ENCODE data around the gene KIF23.

The KIF23 gene

DNA sequence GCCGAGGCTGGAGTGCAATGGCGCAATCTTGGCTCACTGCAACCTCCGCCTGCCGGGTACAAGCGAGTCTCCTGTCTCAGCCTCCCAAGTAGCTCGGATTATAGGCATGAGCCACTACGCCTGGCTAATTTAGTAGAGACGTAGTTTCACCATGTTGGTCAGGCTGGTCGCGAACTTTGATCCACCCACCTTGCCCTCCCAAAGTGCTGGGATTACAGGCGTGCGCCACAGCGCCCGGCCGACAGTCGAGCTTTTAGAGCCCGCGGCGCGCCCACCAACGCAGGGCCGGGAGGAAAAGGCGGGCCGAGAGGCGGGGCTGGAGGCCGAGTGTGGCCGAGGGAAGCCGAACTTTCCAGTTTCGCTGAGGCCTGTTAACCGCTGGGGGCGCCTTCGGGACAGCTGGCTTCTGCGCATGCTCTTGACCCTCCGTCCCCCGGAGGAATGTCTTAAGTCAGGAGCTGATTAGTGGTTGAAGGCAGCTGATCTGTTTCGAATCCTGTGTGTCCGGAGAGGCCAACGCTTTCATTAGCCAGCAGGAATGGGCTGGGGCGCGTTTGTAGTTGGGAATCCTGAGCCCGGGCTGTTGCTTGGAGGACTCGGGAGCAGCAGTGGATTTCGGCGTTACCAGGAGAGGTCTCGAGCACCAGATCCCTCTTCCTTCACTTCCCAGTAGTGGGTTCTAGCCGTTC, 48.5 kb downstream of the KIF23 start:
- Histone ChIP-seq H3K36me3 (ENCODE audit: insufficient read depth) (no peaks in the 10 kb centered on the region), H3K27me3 (ENCODE audit: insufficient read depth, low read depth) (no peaks in the 10 kb centered on the region), H3K4me2 (peak overlapping the region; percentile 95), H3K4me3 (IDR thresholded peaks at IDR 0.05; ENCODE audit: insufficient read depth, low read depth, low read length) (no peak overlapping the region), H3K4me1 (ENCODE audit: low read depth, poor library complexity, severe bottlenecking) (peaks cover 26% of the 10 kb centered on the region), H3K79me2 (ENCODE audit: insufficient read depth, low read depth) (no peaks in the 10 kb centered on the region), H4K20me1 (ENCODE audit: insufficient read depth) (no peaks in the 10 kb centered on the region), H3K27ac (peak overlapping the region; percentile 31; the same call in 1 of the 2 replicates), H2AFZ (ENCODE audit: low read depth) (peak overlapping the region; percentile 92), H3K9ac (peak overlapping the region; percentile 62)
- TF ChIP-seq, protein P1, sequence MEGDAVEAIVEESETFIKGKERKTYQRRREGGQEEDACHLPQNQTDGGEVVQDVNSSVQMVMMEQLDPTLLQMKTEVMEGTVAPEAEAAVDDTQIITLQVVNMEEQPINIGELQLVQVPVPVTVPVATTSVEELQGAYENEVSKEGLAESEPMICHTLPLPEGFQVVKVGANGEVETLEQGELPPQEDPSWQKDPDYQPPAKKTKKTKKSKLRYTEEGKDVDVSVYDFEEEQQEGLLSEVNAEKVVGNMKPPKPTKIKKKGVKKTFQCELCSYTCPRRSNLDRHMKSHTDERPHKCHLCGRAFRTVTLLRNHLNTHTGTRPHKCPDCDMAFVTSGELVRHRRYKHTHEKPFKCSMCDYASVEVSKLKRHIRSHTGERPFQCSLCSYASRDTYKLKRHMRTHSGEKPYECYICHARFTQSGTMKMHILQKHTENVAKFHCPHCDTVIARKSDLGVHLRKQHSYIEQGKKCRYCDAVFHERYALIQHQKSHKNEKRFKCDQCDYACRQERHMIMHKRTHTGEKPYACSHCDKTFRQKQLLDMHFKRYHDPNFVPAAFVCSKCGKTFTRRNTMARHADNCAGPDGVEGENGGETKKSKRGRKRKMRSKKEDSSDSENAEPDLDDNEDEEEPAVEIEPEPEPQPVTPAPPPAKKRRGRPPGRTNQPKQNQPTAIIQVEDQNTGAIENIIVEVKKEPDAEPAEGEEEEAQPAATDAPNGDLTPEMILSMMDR (conservative IDR thresholded peaks at IDR 0.05; ENCODE audit: low read depth, low read length): peak; percentile 77

GRCh38 chr15:69463182-69463756, 49.1 kb downstream of the KIF23 start:
- H3K9ac ChIP-seq: peak overlapping the region; percentile 62
- no peaks in the 10 kb centered on the region for H3K36me3 ChIP-seq (ENCODE audit: insufficient read depth)
- H3K27ac ChIP-seq: peak overlapping the region; percentile 31; the same call in 1 of the 2 replicates
- no peaks in the 10 kb centered on the region for H3K79me2 ChIP-seq (ENCODE audit: insufficient read depth, low read depth)
- peak overlapping the region; percentile 95 for H3K4me2 ChIP-seq
- TF ChIP-seq, protein P1 (conservative IDR thresholded peaks at IDR 0.05; ENCODE audit: low read depth, low read length): no peak
- H3K27me3 ChIP-seq (ENCODE audit: insufficient read depth, low read depth): no peaks in the 10 kb centered on the region
- H2AFZ ChIP-seq (ENCODE audit: low read depth): peak overlapping the region; percentile 92
- H4K20me1 ChIP-seq (ENCODE audit: insufficient read depth): no peaks in the 10 kb centered on the region
- H3K4me3 ChIP-seq (IDR thresholded peaks at IDR 0.05; ENCODE audit: insufficient read depth, low read depth, low read length): no peak overlapping the region
- peaks cover 32% of the 10 kb centered on the region for H3K4me1 ChIP-seq (ENCODE audit: low read depth, poor library complexity, severe bottlenecking)

DNA sequence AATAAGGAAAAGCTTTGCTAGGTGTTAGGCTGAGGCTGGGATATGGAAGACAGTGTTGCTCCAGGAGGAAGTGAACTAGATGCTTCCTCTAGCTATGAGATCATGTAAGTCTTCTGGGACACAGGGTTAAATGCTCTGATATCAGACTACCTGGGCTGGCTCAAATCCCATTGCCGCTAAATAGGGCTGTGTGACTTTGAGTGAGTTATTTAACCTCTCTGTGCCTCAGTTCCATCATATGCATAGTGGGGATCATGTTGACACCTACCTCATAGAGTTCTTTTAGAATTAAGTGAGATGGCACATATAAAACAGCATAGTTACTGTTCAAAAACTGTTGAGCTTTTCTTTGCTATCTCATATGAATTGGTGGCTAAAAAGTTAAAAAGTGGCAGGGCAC, 51.1 kb downstream of the KIF23 start:
- H4K20me1 ChIP-seq (ENCODE audit: insufficient read depth): no peaks in the 10 kb centered on the region
- no peak overlapping the region for H3K27ac ChIP-seq
- no peaks in the 10 kb centered on the region for H3K36me3 ChIP-seq (ENCODE audit: insufficient read depth)
- H3K79me2 ChIP-seq (ENCODE audit: insufficient read depth, low read depth): no peaks in the 10 kb centered on the region
- H3K9ac ChIP-seq: no peak overlapping the region
- H2AFZ ChIP-seq (ENCODE audit: low read depth): no peak overlapping the region
- no peaks in the 10 kb centered on the region for H3K27me3 ChIP-seq (ENCODE audit: insufficient read depth, low read depth)
- peaks cover 47% of the 10 kb centered on the region for H3K4me1 ChIP-seq (ENCODE audit: low read depth, poor library complexity, severe bottlenecking)
- H3K4me2 ChIP-seq: no peak overlapping the region
- TF ChIP-seq, protein P1 (conservative IDR thresholded peaks at IDR 0.05; ENCODE audit: low read depth, low read length): no peak
- H3K4me3 ChIP-seq (IDR thresholded peaks at IDR 0.05; ENCODE audit: insufficient read depth, low read depth, low read length): no peak overlapping the region

GRCh38 chr15:69466733-69467132, 52.6 kb downstream of the KIF23 start:
- H3K4me3 ChIP-seq (IDR thresholded peaks at IDR 0.05; ENCODE audit: insufficient read depth, low read depth, low read length): no peak overlapping the region
- H4K20me1 ChIP-seq (ENCODE audit: insufficient read depth): no peaks in the 10 kb centered on the region
- H3K4me1 ChIP-seq (ENCODE audit: low read depth, poor library complexity, severe bottlenecking): peaks cover 47% of the 10 kb centered on the region
- no peak overlapping the region for H3K9ac ChIP-seq
- H3K4me2 ChIP-seq: no peak overlapping the region
- no peak overlapping the region for H3K27ac ChIP-seq
- TF ChIP-seq, protein P1 (conservative IDR thresholded peaks at IDR 0.05; ENCODE audit: low read depth, low read length): no peak
- no peaks in the 10 kb centered on the region for H3K79me2 ChIP-seq (ENCODE audit: insufficient read depth, low read depth)
- no peak overlapping the region for H2AFZ ChIP-seq (ENCODE audit: low read depth)
- no peaks in the 10 kb centered on the region for H3K27me3 ChIP-seq (ENCODE audit: insufficient read depth, low read depth)
- H3K36me3 ChIP-seq (ENCODE audit: insufficient read depth): no peaks in the 10 kb centered on the region
